Liver (tissue), 3 donors: ENCODE results near the gene TRIM3.

Source experiments
- TAF1 ChIP-seq: conservative IDR thresholded peaks from 2 replicates; pipeline ENCODE4 v1.6.1; 2016; ENCODE audit warnings: antibody characterized with exemption, mild to moderate bottlenecking
- YY1 ChIP-seq: IDR thresholded peaks from 2 replicates; pipeline ENCODE4 v1.6.1; 2016; ENCODE audit warnings: antibody characterized with exemption, mild to moderate bottlenecking
- TF ChIP-seq, protein P1 (sequence below): IDR thresholded peaks from 2 replicates; pipeline ENCODE4 v1.6.1; 2016; ENCODE audit warnings: antibody characterized with exemption
- TF ChIP-seq, protein P2 (sequence below): fragments of 150-350 bp; IDR thresholded peaks from 2 replicates; pipeline ENCODE4 v1.5.1; 2017; ENCODE audit warnings: improper control_type of control experiment, low read depth, low read length; ENCODE audit not compliant: missing input control
- TF ChIP-seq, protein P3 (sequence below): IDR thresholded peaks from 2 replicates; pipeline ENCODE4 v1.6.1; 2016; ENCODE audit warnings: antibody characterized with exemption
- donor health status: healthy.
- donor health status: healthy.

DNA sequence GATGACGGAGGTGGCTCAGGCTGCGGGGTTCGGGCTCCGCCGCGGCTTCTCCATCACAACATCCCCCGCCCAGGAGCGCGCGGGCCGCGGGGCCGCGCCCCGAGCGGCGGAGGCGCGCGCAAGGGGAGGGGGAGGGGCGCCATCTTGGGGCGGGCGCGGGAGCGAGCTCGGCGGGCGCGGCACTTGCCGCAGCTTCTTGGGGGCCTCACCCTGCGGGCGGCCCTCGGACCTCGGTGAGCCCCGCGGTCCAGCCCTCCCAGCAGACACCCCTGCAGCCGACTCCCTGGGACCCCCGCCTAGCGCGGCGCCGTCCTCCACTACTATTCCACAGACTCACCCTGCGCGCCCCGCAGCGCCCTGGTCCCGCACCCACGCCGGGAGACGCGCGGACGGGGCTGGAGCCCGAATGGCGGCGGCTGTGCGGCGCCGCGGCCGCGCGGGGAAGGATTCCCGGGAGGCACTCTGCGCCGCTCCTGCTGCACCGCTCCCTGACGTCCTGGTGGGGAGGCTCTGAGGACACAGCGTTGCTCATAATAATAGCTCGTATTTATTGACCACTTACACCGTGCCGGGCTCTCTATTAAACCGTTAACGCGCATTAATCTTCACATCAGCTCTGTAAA is 54.6 kb downstream of the TRIM3 start, which contains the start of gene APBB1:
- TF ChIP-seq, protein P1, sequence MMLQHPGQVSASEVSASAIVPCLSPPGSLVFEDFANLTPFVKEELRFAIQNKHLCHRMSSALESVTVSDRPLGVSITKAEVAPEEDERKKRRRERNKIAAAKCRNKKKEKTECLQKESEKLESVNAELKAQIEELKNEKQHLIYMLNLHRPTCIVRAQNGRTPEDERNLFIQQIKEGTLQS = no peak
- TF ChIP-seq, protein P2, sequence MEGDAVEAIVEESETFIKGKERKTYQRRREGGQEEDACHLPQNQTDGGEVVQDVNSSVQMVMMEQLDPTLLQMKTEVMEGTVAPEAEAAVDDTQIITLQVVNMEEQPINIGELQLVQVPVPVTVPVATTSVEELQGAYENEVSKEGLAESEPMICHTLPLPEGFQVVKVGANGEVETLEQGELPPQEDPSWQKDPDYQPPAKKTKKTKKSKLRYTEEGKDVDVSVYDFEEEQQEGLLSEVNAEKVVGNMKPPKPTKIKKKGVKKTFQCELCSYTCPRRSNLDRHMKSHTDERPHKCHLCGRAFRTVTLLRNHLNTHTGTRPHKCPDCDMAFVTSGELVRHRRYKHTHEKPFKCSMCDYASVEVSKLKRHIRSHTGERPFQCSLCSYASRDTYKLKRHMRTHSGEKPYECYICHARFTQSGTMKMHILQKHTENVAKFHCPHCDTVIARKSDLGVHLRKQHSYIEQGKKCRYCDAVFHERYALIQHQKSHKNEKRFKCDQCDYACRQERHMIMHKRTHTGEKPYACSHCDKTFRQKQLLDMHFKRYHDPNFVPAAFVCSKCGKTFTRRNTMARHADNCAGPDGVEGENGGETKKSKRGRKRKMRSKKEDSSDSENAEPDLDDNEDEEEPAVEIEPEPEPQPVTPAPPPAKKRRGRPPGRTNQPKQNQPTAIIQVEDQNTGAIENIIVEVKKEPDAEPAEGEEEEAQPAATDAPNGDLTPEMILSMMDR = no peak
- TF ChIP-seq TAF1 (no peak), YY1 (no peak)
- TF ChIP-seq, protein P3, sequence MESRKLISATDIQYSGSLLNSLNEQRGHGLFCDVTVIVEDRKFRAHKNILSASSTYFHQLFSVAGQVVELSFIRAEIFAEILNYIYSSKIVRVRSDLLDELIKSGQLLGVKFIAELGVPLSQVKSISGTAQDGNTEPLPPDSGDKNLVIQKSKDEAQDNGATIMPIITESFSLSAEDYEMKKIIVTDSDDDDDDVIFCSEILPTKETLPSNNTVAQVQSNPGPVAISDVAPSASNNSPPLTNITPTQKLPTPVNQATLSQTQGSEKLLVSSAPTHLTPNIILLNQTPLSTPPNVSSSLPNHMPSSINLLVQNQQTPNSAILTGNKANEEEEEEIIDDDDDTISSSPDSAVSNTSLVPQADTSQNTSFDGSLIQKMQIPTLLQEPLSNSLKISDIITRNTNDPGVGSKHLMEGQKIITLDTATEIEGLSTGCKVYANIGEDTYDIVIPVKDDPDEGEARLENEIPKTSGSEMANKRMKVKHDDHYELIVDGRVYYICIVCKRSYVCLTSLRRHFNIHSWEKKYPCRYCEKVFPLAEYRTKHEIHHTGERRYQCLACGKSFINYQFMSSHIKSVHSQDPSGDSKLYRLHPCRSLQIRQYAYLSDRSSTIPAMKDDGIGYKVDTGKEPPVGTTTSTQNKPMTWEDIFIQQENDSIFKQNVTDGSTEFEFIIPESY = no peak
